Neural cell (in vitro differentiated cells): ENCODE data around the gene AP1M2.

Experiments
- CTCF ChIP-seq: fragments of 450-650 bp; IDR thresholded peaks from 2 replicates; pipeline ENCODE4 v1.5.1; 2014; ENCODE audit warnings: antibody characterized with exemption, mild to moderate bottlenecking, moderate library complexity; ENCODE audit not compliant: poor library complexity, severe bottlenecking
- EP300 ChIP-seq: fragments of 450-650 bp; conservative IDR thresholded peaks from 2 replicates; pipeline ENCODE4 v1.6.1; 2014; ENCODE audit warnings: antibody characterized with exemption, mild to moderate bottlenecking, moderate library complexity; ENCODE audit not compliant: poor library complexity, severe bottlenecking
- TF ChIP-seq, protein P1 (sequence below): IDR thresholded peaks from 2 replicates; pipeline ENCODE4 v1.6.1; 2012; ENCODE audit warnings: borderline replicate concordance

- TF ChIP-seq EP300 (no peak), CTCF (no peak)
- TF ChIP-seq, protein P1, sequence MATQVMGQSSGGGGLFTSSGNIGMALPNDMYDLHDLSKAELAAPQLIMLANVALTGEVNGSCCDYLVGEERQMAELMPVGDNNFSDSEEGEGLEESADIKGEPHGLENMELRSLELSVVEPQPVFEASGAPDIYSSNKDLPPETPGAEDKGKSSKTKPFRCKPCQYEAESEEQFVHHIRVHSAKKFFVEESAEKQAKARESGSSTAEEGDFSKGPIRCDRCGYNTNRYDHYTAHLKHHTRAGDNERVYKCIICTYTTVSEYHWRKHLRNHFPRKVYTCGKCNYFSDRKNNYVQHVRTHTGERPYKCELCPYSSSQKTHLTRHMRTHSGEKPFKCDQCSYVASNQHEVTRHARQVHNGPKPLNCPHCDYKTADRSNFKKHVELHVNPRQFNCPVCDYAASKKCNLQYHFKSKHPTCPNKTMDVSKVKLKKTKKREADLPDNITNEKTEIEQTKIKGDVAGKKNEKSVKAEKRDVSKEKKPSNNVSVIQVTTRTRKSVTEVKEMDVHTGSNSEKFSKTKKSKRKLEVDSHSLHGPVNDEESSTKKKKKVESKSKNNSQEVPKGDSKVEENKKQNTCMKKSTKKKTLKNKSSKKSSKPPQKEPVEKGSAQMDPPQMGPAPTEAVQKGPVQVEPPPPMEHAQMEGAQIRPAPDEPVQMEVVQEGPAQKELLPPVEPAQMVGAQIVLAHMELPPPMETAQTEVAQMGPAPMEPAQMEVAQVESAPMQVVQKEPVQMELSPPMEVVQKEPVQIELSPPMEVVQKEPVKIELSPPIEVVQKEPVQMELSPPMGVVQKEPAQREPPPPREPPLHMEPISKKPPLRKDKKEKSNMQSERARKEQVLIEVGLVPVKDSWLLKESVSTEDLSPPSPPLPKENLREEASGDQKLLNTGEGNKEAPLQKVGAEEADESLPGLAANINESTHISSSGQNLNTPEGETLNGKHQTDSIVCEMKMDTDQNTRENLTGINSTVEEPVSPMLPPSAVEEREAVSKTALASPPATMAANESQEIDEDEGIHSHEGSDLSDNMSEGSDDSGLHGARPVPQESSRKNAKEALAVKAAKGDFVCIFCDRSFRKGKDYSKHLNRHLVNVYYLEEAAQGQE: no peak
Measured at GRCh38 chr19:10525636-10526035, 61.5 kb downstream of the AP1M2 start.
